HepG2 (cell line): ENCODE results near the gene UBE2Q1. TPM values are rescaled to one million over a fixed set of nuclear protein-coding genes. Genes with fewer than 3 reads are reported as not detected.

ENCODE experiments used
- CBFB ChIP-seq: sonication (generic); formaldehyde crosslinking; IDR thresholded peaks from 2 replicates; pipeline ENCODE4 v1.4.0; 2020; ENCODE audit warnings: missing genetic modification reagents
- CBX2 ChIP-seq, 2 experiments: fragments of 200-600 bp in 1 of 2; sonication (generic); formaldehyde crosslinking in 1 of 2; IDR thresholded peaks; 2 replicates each; pipeline versions ENCODE4 v1.7.0 to v1.8.1; 2018 to 2022; ENCODE audit warnings: low read depth in 2 of 2, low read length in 1 of 2, mild to moderate bottlenecking in 1 of 2, missing genetic modification reagents in 1 of 2
- CSRNP1 ChIP-seq: sonication (generic); formaldehyde crosslinking; IDR thresholded peaks from 2 replicates; pipeline ENCODE4 v1.8.1; 2023; ENCODE audit warnings: mild to moderate bottlenecking, missing genetic modification reagents
- GMEB2 ChIP-seq: IDR thresholded peaks from 2 replicates; pipeline ENCODE4 v1.6.1; 2016; ENCODE audit warnings: missing biosample characterization, missing genetic modification reagents, low read depth
- HMGA1 ChIP-seq: sonication (generic); formaldehyde crosslinking; conservative IDR thresholded peaks from 2 replicates; pipeline ENCODE4 v1.4.0; 2020; ENCODE audit warnings: missing genetic modification reagents
- KDM1A ChIP-seq: IDR thresholded peaks from 2 replicates; pipeline ENCODE4 v1.6.1; 2016; ENCODE audit warnings: missing compliant biosample characterization
- KDM5A ChIP-seq: fragments of 200-600 bp; sonication (generic); IDR thresholded peaks from 2 replicates; pipeline ENCODE4 v1.7.0; 2018; ENCODE audit warnings: antibody characterized with exemption, mild to moderate bottlenecking, low read length, borderline replicate concordance
- MXD1 ChIP-seq: sonication (generic); formaldehyde crosslinking; IDR thresholded peaks from 2 replicates; pipeline ENCODE4 v1.4.0; 2020; ENCODE audit warnings: mild to moderate bottlenecking, missing genetic modification reagents
- RARA ChIP-seq: IDR thresholded peaks from 2 replicates; pipeline ENCODE4 v1.6.1; 2016; ENCODE audit warnings: missing genetic modification reagents, missing compliant biosample characterization
- SAFB2 ChIP-seq: sonication (generic); formaldehyde crosslinking; IDR thresholded peaks from 2 replicates; pipeline ENCODE4 v1.5.1; 2020; ENCODE audit warnings: missing genetic modification reagents, low read depth, mild to moderate bottlenecking, borderline replicate concordance
- SMARCC2 ChIP-seq: fragments of 450-650 bp; IDR thresholded peaks from 2 replicates; pipeline ENCODE4 v1.6.1; 2017; ENCODE audit warnings: antibody characterized with exemption, mild to moderate bottlenecking
- SUZ12 ChIP-seq: fragments of 150-350 bp; IDR thresholded peaks from 2 replicates; pipeline ENCODE4 v1.6.1; 2014; ENCODE audit warnings: low read depth, low read length
- ZBTB39 ChIP-seq: sonication (generic); formaldehyde crosslinking; IDR thresholded peaks from 2 replicates; pipeline ENCODE4 v1.5.0; 2020; ENCODE audit warnings: missing genetic modification reagents
- ZNF224 ChIP-seq: sonication (generic); formaldehyde crosslinking; IDR thresholded peaks from 2 replicates; pipeline ENCODE4 v1.5.0; 2020; ENCODE audit warnings: mild to moderate bottlenecking, missing genetic modification reagents
- ZNF562 ChIP-seq: sonication (generic); formaldehyde crosslinking; IDR thresholded peaks from 2 replicates; pipeline ENCODE4 v1.8.0; 2022; ENCODE audit warnings: missing genetic modification reagents, borderline replicate concordance
- ZNF576 ChIP-seq: sonication (generic); formaldehyde crosslinking; IDR thresholded peaks from 2 replicates; pipeline ENCODE4 v1.4.0; 2020; ENCODE audit warnings: mild to moderate bottlenecking, missing genetic modification reagents
- ZNF607 ChIP-seq: sonication (generic); formaldehyde crosslinking; IDR thresholded peaks from 2 replicates; pipeline ENCODE4 v1.5.1; 2020; ENCODE audit warnings: missing genetic modification reagents, mild to moderate bottlenecking, borderline replicate concordance
- polyA plus RNA-seq, 8 experiments: library from polyadenylated mRNA; depleted of rRNA in 3 of 8; stranded (reverse) in 7 of 8; unstranded in 1 of 8; fragments of >200 nt; fragmentation: Illumina TruSeq in 4 of 8; extraction: Trizol in 4 of 8; gene quantifications; 2 replicates each; pipeline versions ENCODE4 v1.2.1 to v1.2.3, GENCODE V29; 2011 to 2016; ENCODE audit warnings: low read depth in 4 of 8, missing spikeins in 1 of 8, mixed read lengths in 1 of 8; ENCODE audit not compliant: insufficient read depth in 1 of 8
- total RNA-seq, 5 experiments: library from RNA; depleted of rRNA; stranded (reverse); fragments of >200 nt; fragmentation: Illumina TruSeq; extraction: Trizol; gene quantifications; 2 replicates each; pipeline ENCODE4 v1.2.3, GENCODE V29; 2016; ENCODE audit warnings: low read depth in 1 of 5

Gene UBE2Q1
- total and polyA plus RNA-seq, 2 of the 13 experiments (the other 11 are each of a cell fraction or from before 2014, with no cell fraction given) = 11.7 to 41.7 TPM

GRCh38 chr1:154607609-154608396 lies 49.3 kb upstream of the UBE2Q1 start, which contains the start of gene ADAR (continued):
- TF ChIP-seq ZBTB39 (CRISPR knock-in tag) (no peak), MXD1 (CRISPR knock-in tag) (peak; percentile 55; the same call in 1 of the 2 replicates), HMGA1 (CRISPR knock-in tag) (no peak), CSRNP1 (CRISPR knock-in tag) (no peak), ZNF576 (no peak), CBFB (no peak), KDM5A (no peak; the same call in 1 of the 2 replicates), CBX2 (IDR thresholded peaks at IDR 0.05; ENCODE audit: low read depth, low read length) (no peak), CBX2 (CRISPR knock-in tag; IDR thresholded peaks at IDR 0.05; ENCODE audit: low read depth) (no peak), ZNF607 (CRISPR knock-in tag) (no peak), GMEB2 (no peak), ZNF562 (no peak), RARA (no peak), SMARCC2 (no peak), KDM1A (no peak), SUZ12 (no peak), ZNF224 (CRISPR knock-in tag) (peak; percentile 28; the same call in 1 of the 2 replicates), SAFB2 (CRISPR knock-in tag) (peak; percentile 84)
